HG03558 (cell line): ENCODE results near the gene PTOV1.

Experiments
- ATAC-seq: cut with Tn5 transposase; IDR thresholded peaks from one replicate; pipeline ENCODE4 v1.9.1; 2021; ENCODE audit warnings: moderate number of reproducible peaks; ENCODE audit not compliant: unreplicated experiment; ENCODE audit errors: extremely low read depth

Gene PTOV1

DNA sequence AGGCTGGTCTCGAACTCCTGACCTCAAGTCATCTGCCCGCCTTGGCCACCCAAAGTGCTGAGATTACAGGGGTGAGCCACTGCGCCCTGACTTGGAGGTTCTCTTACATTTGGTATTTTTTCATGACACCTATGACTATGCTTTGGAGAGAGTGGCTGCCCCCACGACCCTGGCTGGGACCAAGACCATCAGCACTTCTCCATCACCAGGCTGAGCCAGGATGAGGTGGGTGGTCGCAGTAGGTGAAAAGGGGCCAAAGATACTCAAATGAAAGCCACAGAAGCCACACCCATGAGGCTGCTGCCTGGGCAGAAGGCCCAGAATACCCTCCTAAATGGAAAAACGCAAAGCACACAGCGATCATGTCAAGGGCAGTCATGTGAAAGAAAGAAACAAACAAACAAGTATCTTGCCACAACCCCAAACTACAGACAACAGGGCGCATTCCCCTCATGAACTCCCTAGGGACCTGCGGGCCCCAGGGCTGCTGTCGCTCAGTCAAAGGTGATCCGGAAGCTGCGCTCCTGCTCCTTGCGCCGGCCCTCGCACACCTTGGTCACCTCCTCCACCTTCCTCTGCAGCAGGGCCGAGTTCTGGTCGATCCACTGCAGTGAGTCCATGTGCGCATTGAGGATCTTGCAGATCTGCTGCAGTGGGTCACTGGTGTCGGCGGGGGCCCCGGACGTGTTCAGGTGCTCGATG lies 56.9 kb downstream of the PTOV1 start:
- no peak for ATAC-seq

DNA sequence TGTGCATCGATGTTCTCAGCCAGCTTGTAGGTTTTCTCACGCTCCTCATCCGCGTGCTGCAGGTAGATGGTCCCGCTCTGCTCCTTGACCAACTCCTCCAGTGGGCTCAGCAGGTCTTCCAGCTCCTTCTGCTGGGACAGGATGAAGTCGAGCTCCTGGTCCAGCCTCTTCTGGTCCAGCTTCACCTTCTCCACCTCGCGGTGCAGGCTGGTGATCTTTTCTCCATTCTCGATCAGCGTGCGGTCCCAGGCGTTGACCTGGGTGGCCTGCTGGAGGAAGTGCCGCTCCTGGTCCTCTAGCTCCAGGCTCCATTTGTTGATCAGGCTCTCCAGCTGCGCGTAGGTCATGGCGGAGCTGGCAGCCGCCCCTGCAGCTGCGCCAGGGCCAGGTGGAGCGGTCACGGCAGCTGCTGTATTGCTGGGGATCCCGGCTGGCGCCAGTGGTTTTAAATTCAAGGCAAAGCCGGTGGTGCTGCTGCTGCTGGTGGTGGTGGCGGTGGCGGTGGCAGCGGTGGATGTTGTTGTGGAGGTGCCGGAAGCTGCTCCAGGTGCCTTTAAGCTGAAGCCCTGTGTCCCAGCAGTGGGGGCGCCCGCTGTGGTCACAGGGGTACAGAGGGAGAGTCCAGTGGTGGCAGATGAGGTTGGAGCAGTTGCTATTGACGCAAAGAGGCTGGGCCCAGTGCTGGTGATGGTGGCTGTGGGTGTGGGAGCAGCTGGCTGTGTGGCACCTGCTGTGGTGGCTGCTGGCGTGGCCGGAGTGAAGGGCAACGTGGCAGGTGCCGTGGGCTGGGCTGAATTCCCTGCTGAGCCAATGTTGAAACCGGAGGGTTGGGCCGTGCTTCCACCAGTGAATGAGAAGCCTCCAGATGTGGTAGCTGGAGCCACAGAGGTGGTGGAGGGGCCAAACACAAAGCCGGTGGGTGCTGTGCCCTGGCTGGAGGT lies 57.8 kb downstream of the PTOV1 start:
- ATAC-seq = no peak

DNA sequence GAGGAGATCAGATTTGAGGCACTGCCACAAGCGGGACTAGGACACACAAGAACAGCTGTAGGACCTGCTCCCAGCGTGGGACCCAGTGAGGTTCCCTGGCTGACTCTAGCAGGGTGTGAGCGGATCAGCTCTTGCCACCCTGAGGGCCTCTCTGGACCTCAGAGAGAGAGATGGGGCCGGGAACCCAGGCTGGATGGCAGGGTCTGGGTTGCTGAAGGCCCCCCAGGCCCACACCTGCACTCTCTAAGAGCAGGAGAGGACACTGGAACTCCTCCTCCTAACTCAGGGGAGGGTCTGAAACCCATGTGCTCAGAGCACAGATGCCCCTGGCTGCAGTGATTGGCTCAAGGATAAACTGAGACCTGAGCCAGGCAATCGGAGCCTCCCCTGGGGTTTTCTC lies 59.2 kb downstream of the PTOV1 start:
- no peak for ATAC-seq
